ENCODE results near the gene QTRT2. TPM values are rescaled to one million over a fixed set of nuclear protein-coding genes. Genes with fewer than 3 reads are reported as not detected.

Gene QTRT2
- total RNA-seq, 6 donors from 2014 or later = 14.7 to 25.7 (median 22.8) TPM

DNA sequence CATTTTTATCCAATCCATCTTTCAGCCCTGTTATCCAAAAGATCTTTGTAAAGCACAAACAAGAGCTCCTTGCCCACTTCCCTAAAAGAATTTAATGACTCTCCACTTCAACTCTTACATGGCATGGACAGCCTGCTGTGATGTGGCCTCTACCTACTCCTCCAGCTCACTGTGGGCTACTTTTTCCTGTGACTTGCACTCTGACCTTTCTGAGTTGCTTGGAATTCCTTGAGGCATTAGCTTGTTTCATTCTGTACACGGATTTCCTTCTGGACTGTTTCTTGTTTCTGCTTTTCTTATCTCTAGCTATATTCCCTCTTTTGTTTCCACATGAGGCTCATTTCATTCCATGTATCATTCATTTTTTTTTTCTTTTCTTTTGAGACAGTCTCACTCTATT lies 15.2 kb downstream of the QTRT2 start:
- Histone ChIP-seq H3K4me3 (no peak overlapping the region), H3K4me1 (peaks cover 0 to 5% (median 2%) of the 10 kb centered on the region in 4 donors), H3K36me3 (peaks cover 10 to 80% (median 57%) of the 10 kb centered on the region in 4 donors), H3K27me3 (no peaks in the 10 kb centered on the region), H3K9me3 (no peaks in the 10 kb centered on the region), H3K27ac (no peak overlapping the region)
- no peak for ATAC-seq (ENCODE audit: low FRiP score in 2 of 2)
- 74 to 81% methylated on average over 1 of the region's 1 CpG for WGBS, 2 donors
- TF ChIP-seq EP300 (IDR thresholded peaks at IDR 0.05) = no peak
- TF ChIP-seq, protein P1, sequence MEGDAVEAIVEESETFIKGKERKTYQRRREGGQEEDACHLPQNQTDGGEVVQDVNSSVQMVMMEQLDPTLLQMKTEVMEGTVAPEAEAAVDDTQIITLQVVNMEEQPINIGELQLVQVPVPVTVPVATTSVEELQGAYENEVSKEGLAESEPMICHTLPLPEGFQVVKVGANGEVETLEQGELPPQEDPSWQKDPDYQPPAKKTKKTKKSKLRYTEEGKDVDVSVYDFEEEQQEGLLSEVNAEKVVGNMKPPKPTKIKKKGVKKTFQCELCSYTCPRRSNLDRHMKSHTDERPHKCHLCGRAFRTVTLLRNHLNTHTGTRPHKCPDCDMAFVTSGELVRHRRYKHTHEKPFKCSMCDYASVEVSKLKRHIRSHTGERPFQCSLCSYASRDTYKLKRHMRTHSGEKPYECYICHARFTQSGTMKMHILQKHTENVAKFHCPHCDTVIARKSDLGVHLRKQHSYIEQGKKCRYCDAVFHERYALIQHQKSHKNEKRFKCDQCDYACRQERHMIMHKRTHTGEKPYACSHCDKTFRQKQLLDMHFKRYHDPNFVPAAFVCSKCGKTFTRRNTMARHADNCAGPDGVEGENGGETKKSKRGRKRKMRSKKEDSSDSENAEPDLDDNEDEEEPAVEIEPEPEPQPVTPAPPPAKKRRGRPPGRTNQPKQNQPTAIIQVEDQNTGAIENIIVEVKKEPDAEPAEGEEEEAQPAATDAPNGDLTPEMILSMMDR (IDR thresholded peaks at IDR 0.05) = no peak
- TF ChIP-seq POLR2AphosphoS5 (IDR thresholded peaks at IDR 0.05) = no peak
- no peak for DNase-seq

GRCh38 chr3:114076711-114077110 lies 20.2 kb downstream of the QTRT2 start:
- no peak for ATAC-seq (ENCODE audit: low FRiP score in 2 of 2)
- no peak for DNase-seq
- Histone ChIP-seq H3K9me3 (no peaks in the 10 kb centered on the region), H3K4me3 (no peak overlapping the region), H3K4me1 (peaks cover 0 to 9% (median 0%) of the 10 kb centered on the region in 4 donors), H3K36me3 (peaks cover 14 to 90% (median 58%) of the 10 kb centered on the region in 4 donors), H3K27me3 (no peaks in the 10 kb centered on the region), H3K27ac (no peak overlapping the region)
- TF ChIP-seq EP300 (IDR thresholded peaks at IDR 0.05) (no peak), POLR2AphosphoS5 (IDR thresholded peaks at IDR 0.05) (no peak), POLR2A (IDR thresholded peaks at IDR 0.05) (no peak)
- TF ChIP-seq, protein P1 (IDR thresholded peaks at IDR 0.05) = no peak
- 70 to 86% methylated on average over 6 of the region's 6 CpGs for WGBS, 2 donors

GRCh38 chr3:114078126-114078525 lies 21.6 kb downstream of the QTRT2 start:
- DNase-seq = no peak
- TF ChIP-seq, protein P1 (IDR thresholded peaks at IDR 0.05) = no peak
- TF ChIP-seq POLR2AphosphoS5 (IDR thresholded peaks at IDR 0.05) (no peak), POLR2A (IDR thresholded peaks at IDR 0.05) (no peak), EP300 (IDR thresholded peaks at IDR 0.05) (no peak)
- Histone ChIP-seq H3K27me3 (no peaks in the 10 kb centered on the region), H3K4me1 (peaks cover 0 to 9% (median 0%) of the 10 kb centered on the region in 4 donors), H3K4me3 (no peak overlapping the region), H3K9me3 (no peaks in the 10 kb centered on the region), H3K36me3 (peaks cover 18 to 88% (median 46%) of the 10 kb centered on the region in 4 donors), H3K27ac (no peak overlapping the region)
- ATAC-seq (ENCODE audit: low FRiP score in 2 of 2) = no peak

- peak overlapping the region; percentile 11 to 68 (median 45) for H3K27ac ChIP-seq
- H3K9me3 ChIP-seq = no peaks in the 10 kb centered on the region
- TF ChIP-seq EP300 (IDR thresholded peaks at IDR 0.05) = no peak
- TF ChIP-seq, protein P1 (IDR thresholded peaks at IDR 0.05) = no peak
- peaks cover 20 to 84% (median 32%) of the 10 kb centered on the region in 4 donors for H3K36me3 ChIP-seq
- H3K4me3 ChIP-seq = peak overlapping the region in 1 of 4 donors; percentile 2
- H3K4me1 ChIP-seq = peaks cover 0 to 9% (median 0%) of the 10 kb centered on the region in 4 donors
- ATAC-seq (ENCODE audit: low FRiP score in 2 of 2) (no peak), DNase-seq (no peak)
- WGBS, 2 donors = 56 to 59% methylated on average over 5 of the region's 5 CpGs
- H3K27me3 ChIP-seq = no peaks in the 10 kb centered on the region
Observed at GRCh38 chr3:114079761-114080160, 23.2 kb downstream of the QTRT2 start.

DNA sequence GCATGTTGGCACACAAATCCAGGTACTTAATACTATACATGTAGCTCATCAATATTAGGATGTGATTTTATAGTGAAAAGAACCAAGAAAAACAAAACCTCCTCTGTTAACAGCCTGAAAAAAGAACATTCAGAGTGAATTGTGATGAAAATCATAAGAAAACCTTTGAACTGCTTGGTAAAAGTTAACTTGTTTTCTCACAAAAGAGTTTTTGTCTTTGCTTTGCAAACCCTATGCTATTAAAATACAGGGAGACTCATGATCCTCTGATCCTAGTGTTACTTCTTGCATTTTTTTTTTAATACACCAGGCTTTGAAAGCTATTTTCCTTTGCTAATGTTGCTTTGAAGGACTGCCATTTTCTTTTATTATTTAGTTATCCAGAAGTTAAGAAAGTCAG lies 23.7 kb downstream of the QTRT2 start:
- Histone ChIP-seq H3K9me3 (no peaks in the 10 kb centered on the region), H3K4me1 (peaks cover 0 to 9% (median 0%) of the 10 kb centered on the region in 4 donors), H3K36me3 (peaks cover 22 to 83% (median 32%) of the 10 kb centered on the region in 4 donors), H3K4me3 (peak overlapping the region in 1 of 4 donors; percentile 2), H3K27ac (peak overlapping the region; percentile 11 to 68 (median 45)), H3K27me3 (no peaks in the 10 kb centered on the region)
- no peak for DNase-seq
- no peak for ATAC-seq (ENCODE audit: low FRiP score in 2 of 2)
- TF ChIP-seq POLR2A (IDR thresholded peaks at IDR 0.05) (no peak), POLR2AphosphoS5 (IDR thresholded peaks at IDR 0.05) (no peak), EP300 (IDR thresholded peaks at IDR 0.05) (no peak)
- TF ChIP-seq, protein P1 (IDR thresholded peaks at IDR 0.05) = no peak

All from upper lobe of left lung (tissue), 6 donors.